Activated T-cell treated with anti-CD3 and anti-CD28 coated beads for 24 hours (primary cell): Measurements from ENCODE around the gene DLG3.

Experiments used
- DNase-seq: peaks from one replicate; pipeline ENCODE4 v3.0.0-alpha.2; 2020; ENCODE audit warnings: low read depth

DLG3 gene

GRCh38 chrX:70525733-70526132 lies 81.1 kb downstream of the DLG3 start:
- DNase-seq = no peak

GRCh38 chrX:70527053-70527452 lies 82.4 kb downstream of the DLG3 start:
- DNase-seq = no peak

- DNase-seq = no peak
These were observed 83.1 kb downstream of the DLG3 start for GRCh38 chrX:70527610-70528345.

GRCh38 chrX:70535198-70535597 lies 90.6 kb downstream of the DLG3 start:
- DNase-seq = no peak

GRCh38 chrX:70549429-70549828 lies 104.8 kb downstream of the DLG3 start:
- no peak for DNase-seq

GRCh38 chrX:70552130-70552704 lies 107.6 kb downstream of the DLG3 start:
- DNase-seq = no peak

- no peak for DNase-seq
These were observed 108.9 kb downstream of the DLG3 start for GRCh38 chrX:70553516-70553915.

- DNase-seq = no peak
These were observed 109.4 kb downstream of the DLG3 start for GRCh38 chrX:70554081-70554480.

GRCh38 chrX:70554523-70554922 lies 109.9 kb downstream of the DLG3 start:
- no peak for DNase-seq

- no peak for DNase-seq
These were observed 110.3 kb downstream of the DLG3 start for GRCh38 chrX:70554948-70555347.
